ENCODE results near the gene ZNF507.
"Not testable (repeated sequence)": the region's sequence is repeated elsewhere in the genome, so short reads cannot be mapped to it uniquely, and the experiment has no call there.

Gene ZNF507

GRCh38 chr19:32372726-32373517 is 27.5 kb downstream of the ZNF507 start:
- DNase-seq, result no peak

- DNase-seq, result no peak
Observed at GRCh38 chr19:32373585-32374295, 28.3 kb downstream of the ZNF507 start.

GRCh38 chr19:32374362-32374761 is 29.0 kb downstream of the ZNF507 start:
- DNase-seq, result not testable (repeated sequence)

GRCh38 chr19:32377088-32377487 is 31.7 kb downstream of the ZNF507 start:
- DNase-seq, result not testable (repeated sequence)

GRCh38 chr19:32380269-32380668 is 34.9 kb downstream of the ZNF507 start:
- no peak for DNase-seq

- no peak for DNase-seq
Observed at GRCh38 chr19:32387701-32388392, 42.4 kb downstream of the ZNF507 start.

GRCh38 chr19:32388393-32388855 is 43.0 kb downstream of the ZNF507 start:
- no peak for DNase-seq

- no peak for DNase-seq
Observed at GRCh38 chr19:32392901-32393300, 47.5 kb downstream of the ZNF507 start.

GRCh38 chr19:32396046-32396652 is 50.7 kb downstream of the ZNF507 start:
- DNase-seq, result no peak

GRCh38 chr19:32397671-32398101 is 52.3 kb downstream of the ZNF507 start:
- DNase-seq, result no peak

GRCh38 chr19:32401992-32402391 is 56.6 kb downstream of the ZNF507 start:
- no peak for DNase-seq

GRCh38 chr19:32403291-32403995 is 58.0 kb downstream of the ZNF507 start:
- DNase-seq, result no peak

- no peak for DNase-seq
Observed at GRCh38 chr19:32404213-32404932, 59.0 kb downstream of the ZNF507 start.

- DNase-seq, result peak; percentile 76
Observed at GRCh38 chr19:32404933-32405430, 59.6 kb downstream of the ZNF507 start.

- DNase-seq, result peak; percentile 96
Observed at GRCh38 chr19:32405431-32406160, 60.2 kb downstream of the ZNF507 start, which contains the start of gene DPY19L3. Gene DPY19L3, plus strand, starts transcription at chr19:32405770. Its CDS starts 2,484 bp downstream, at chr19:32408254.

GRCh38 chr19:32406161-32407003 is 61.0 kb downstream of the ZNF507 start:
- DNase-seq, result no peak

- peak; percentile 36 for DNase-seq
Observed at GRCh38 chr19:32407004-32407992, 61.9 kb downstream of the ZNF507 start.

- DNase-seq, result no peak
Observed at GRCh38 chr19:32415246-32415645, 69.8 kb downstream of the ZNF507 start.
